Colonic mucosa (tissue), 4 donors: ENCODE measurements around the gene ZNF282. TPM values are rescaled to one million over a fixed set of nuclear protein-coding genes. Genes with fewer than 3 reads are reported as not detected.

Experiments used
- DNase-seq: peaks from one replicate; pipeline ENCODE4 v3.0.0-alpha.2; 2020
- H3K27ac ChIP-seq: fragments of 200-600 bp; one replicate; pipeline ENCODE4 v1.8.0; 2021
- H3K27me3 ChIP-seq: fragments of 200-600 bp; one replicate; pipeline ENCODE4 v1.8.0; 2021
- H3K36me3 ChIP-seq: fragments of 200-600 bp; one replicate; pipeline ENCODE4 v1.8.0; 2021
- H3K4me1 ChIP-seq: fragments of 200-600 bp; one replicate; pipeline ENCODE4 v1.8.0; 2021; ENCODE audit warnings: mild to moderate bottlenecking
- H3K4me3 ChIP-seq: fragments of 200-600 bp; one replicate; pipeline ENCODE4 v1.8.0; 2021
- H3K9ac ChIP-seq, 2 donors: one replicate each; pipeline ENCODE4 v1.7.0; 2013; ENCODE audit warnings: control low read depth in 2 of 2, low read depth in 2 of 2, low read length in 2 of 2
- H3K9me3 ChIP-seq: fragments of 200-600 bp; one replicate; pipeline ENCODE4 v1.8.0; 2021
- CTCF ChIP-seq: fragments of 200-600 bp; IDR thresholded peaks from one replicate; pipeline ENCODE4 v1.8.0; 2022; ENCODE audit warnings: antibody characterized with exemption, mild to moderate bottlenecking
- intact Hi-C: fragments of 100-400 bp; cut with DNase I; formaldehyde crosslinking; loops from one replicate; pipeline ENCODE4 v1.14.1; 2022
- total RNA-seq, 2 donors: library from RNA; stranded (reverse); fragmentation: NEBNext Ultra II Directional in 1 of 2; extraction: Animal tissue kit (Norgen Biotek cat#: 25700) in 1 of 2; gene quantifications; one replicate each; pipeline ENCODE4 v1.2.1, GENCODE V29; 2021
- donor health status: healthy.
- donor health status: DM: no; HTN: no; CAD: no.
- donor health status: DM: no; HTN: no; CAD: no.

ZNF282 gene
- total RNA-seq, 2 donors from 2014 or later = 24.1 to 31.5 TPM

GRCh38 chr7:149198161-149198816 lies 2.9 kb downstream of the ZNF282 start:
- no peaks in the 10 kb centered on the region for H3K27me3 ChIP-seq
- no peak overlapping the region for H3K4me3 ChIP-seq
- no peaks in the 10 kb centered on the region for H3K9me3 ChIP-seq
- peaks cover 7% of the 10 kb centered on the region for H3K4me1 ChIP-seq
- no peak overlapping the region for H3K9ac ChIP-seq
- intact Hi-C loops = loop anchor here (5.0 kb wide), 1 partner anchor 44 kb away; no protein-coding TSS in a partner anchor
- H3K36me3 ChIP-seq = peaks cover 13% of the 10 kb centered on the region
- no peak for TF ChIP-seq CTCF
- no peak for DNase-seq
- no peak overlapping the region for H3K27ac ChIP-seq

GRCh38 chr7:149199234-149199995 lies 4.1 kb downstream of the ZNF282 start:
- Histone ChIP-seq H3K36me3 (peaks cover 20% of the 10 kb centered on the region), H3K9ac (no peak overlapping the region), H3K27me3 (no peaks in the 10 kb centered on the region), H3K27ac (no peak overlapping the region), H3K4me1 (peaks cover 7% of the 10 kb centered on the region), H3K4me3 (no peak overlapping the region), H3K9me3 (no peaks in the 10 kb centered on the region)
- TF ChIP-seq CTCF = no peak
- intact Hi-C loops = loop anchor here (5.0 kb wide), 1 partner anchor 43 kb away; no protein-coding TSS in a partner anchor
- no peak for DNase-seq

GRCh38 chr7:149202831-149203231 lies 7.5 kb downstream of the ZNF282 start:
- no peak overlapping the region for H3K27ac ChIP-seq
- peaks cover 20% of the 10 kb centered on the region for H3K36me3 ChIP-seq
- no peaks in the 10 kb centered on the region for H3K9me3 ChIP-seq
- no peak for TF ChIP-seq CTCF
- H3K9ac ChIP-seq = no peak overlapping the region
- no peaks in the 10 kb centered on the region for H3K27me3 ChIP-seq
- intact Hi-C loops = no loop called here
- no peak for DNase-seq
- H3K4me3 ChIP-seq = no peak overlapping the region
- H3K4me1 ChIP-seq = no peaks in the 10 kb centered on the region

GRCh38 chr7:149205690-149206381 lies 10.5 kb downstream of the ZNF282 start:
- DNase-seq = no peak
- Histone ChIP-seq H3K9ac (no peak overlapping the region), H3K36me3 (peaks cover 17% of the 10 kb centered on the region), H3K4me1 (no peaks in the 10 kb centered on the region), H3K4me3 (no peak overlapping the region), H3K9me3 (no peaks in the 10 kb centered on the region), H3K27me3 (no peaks in the 10 kb centered on the region), H3K27ac (no peak overlapping the region)
- TF ChIP-seq CTCF = no peak
- intact Hi-C loops = no loop called here

GRCh38 chr7:149207324-149208035 lies 12.1 kb downstream of the ZNF282 start:
- Histone ChIP-seq H3K9ac (no peak overlapping the region), H3K27me3 (no peaks in the 10 kb centered on the region), H3K4me1 (no peaks in the 10 kb centered on the region), H3K9me3 (no peaks in the 10 kb centered on the region), H3K36me3 (peaks cover 27% of the 10 kb centered on the region), H3K4me3 (no peak overlapping the region), H3K27ac (no peak overlapping the region)
- no peak for DNase-seq
- intact Hi-C loops = no loop called here
- TF ChIP-seq CTCF = no peak
